Left renal pelvis (tissue), 4 donors: ENCODE measurements around the gene MROH2A. TPM values are rescaled to one million over a fixed set of nuclear protein-coding genes. Genes with fewer than 3 reads are reported as not detected.

Source experiments
- DNase-seq, 4 donors: peaks; one replicate each; pipeline ENCODE4 v3.0.0-alpha.2; 2013; ENCODE audit warnings: low read depth in 4 of 4, low spot score in 3 of 4
- polyA plus RNA-seq, 4 donors: library from polyadenylated mRNA; unstranded; fragments of 120-200 nt; gene quantifications; one replicate each; pipeline ENCODE4 v1.2.1, GENCODE V29; 2013; ENCODE audit not compliant: insufficient read length in 4 of 4

MROH2A gene
- polyA plus RNA-seq, 4 donors, result 0.13 to 0.40 (median 0.14) TPM; not detected in 1

DNA sequence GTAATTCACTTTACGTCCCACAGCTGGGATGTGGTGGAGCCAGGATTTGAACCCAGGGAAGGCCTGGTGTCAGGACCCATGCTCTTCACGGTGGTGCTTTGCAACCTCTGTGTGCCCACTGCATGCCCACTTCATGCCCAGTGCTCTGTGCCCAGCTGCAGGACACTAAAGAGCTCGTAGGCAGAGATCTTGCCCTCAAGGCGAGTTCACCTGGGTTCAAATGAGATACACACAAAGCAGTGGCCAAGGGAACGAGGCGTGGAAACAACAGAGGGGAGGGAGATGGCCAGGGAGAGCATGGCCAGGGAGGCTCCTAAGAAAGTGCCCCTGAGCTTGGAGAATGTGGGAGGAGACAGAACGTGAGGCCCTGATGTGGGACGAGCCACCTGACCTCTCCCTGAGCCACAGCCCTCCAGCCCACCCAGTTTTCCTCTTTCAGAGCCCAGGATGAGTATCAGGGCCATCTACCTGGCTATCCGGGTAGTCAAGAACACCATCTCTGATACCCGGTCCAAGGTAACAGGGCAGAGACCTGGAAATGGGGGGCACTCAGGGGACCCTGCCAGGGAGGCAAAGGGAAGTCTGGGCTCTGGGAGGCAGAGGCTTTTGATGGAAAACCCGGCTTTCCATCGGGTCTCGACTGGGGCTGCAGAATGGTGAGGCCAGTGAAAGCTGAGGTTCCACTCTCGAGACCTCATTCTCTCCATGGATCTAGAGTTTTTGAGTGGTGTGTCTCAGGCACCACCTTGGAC, 20.4 kb downstream of the MROH2A start:
- DNase-seq, result no peak

DNA sequence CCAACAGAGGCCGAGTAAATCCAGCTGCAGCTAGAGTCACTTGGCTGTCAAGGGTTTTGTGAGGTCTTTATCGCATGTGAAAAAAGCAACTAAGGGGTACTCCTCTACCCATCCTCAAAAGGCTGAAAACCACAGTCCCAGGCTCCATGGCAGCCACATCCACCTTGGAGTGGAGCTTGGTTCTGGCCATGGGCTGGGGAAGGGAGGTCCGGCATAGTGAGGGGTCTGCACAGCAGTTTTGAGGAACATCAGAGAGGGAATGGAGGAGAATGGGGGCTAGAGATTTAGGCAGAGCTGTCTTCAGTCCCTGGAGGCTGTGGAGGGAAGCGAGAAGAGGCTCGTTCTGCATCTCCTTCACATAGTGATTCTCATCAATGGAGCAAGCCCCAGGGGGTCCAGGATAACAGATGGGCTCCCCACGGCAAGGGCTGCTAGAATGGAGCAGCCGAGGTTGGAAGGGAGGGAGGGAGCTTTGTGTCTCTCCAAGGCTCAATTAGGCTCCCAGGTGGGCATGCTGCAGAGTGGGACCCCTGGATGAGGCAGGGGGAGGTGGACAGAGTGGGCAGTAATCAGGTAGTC, 21.0 kb downstream of the MROH2A start:
- no peak for DNase-seq

DNA sequence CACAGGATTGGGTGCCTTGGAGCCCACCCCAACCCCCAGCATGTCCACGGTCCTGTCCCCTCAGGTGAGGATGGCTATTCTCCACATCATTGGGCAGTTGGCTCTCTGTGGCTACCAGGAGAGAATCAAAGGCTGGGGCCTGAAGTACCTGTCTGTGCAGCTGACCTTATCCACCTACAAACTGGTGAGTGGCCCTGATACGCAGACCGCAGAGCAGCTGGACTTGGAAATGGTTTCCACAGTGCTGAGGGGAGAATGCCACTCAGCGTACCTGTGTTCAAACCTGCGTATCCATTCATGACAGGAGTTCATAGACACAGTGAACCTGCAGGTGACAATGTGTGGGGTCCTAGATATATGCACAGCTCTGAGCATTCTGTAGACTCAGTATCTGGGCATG, 21.6 kb downstream of the MROH2A start:
- DNase-seq, result no peak

DNA sequence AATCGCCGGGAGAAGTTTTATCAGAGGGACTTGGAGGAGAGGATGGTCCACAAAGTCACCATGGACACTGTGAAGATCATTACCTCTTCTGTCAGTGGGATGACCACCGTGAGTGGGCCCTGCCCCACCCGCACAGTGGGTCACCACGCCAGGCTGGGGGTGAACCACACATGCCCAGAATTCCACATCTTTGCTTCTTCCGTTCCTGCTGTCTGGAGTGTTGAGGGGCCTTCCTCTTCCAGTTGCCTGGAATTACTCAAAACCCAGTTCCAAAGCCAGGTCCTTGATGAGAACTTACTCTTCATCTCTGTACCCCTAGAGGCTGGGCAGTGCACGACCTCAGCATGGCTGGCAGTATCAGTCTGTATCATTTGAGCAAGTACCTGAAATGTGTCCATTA, 22.1 kb downstream of the MROH2A start:
- DNase-seq, result no peak

DNA sequence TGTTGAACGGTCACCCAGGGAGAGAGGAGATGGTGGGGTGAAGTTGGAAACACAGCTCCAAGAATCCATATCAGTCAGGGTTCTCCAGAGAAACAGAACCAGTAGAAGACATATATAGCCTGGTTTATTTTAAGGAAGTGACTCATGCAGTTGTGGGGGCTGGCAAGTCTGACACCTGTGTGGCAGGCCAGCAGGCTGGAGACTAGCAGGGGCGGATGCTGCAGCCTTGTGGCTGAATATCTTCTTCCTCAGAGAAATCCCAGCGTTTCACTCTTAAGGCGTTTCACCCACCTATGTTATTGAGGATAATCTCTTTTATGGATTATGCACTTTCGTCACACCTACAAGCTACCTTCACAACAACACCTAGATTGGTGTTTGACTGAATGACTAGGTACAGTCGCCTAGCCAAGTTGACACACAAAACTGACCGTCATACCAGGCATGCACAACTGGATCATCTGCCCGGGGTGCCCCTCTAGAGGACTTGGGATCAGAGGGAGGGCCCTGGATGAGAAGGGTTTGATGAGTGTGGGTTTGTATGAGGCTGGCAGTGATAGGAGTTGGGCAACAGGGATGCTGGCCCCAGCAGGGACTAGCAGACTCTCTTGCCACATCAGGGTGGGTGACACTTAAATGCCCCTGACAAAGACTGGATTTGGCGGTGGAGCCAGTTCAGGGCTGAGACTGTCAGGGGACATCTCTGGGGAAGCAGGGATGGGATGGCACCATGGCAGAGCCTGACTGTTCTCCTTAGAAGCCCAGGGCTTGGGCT, 23.4 kb downstream of the MROH2A start:
- DNase-seq, result no peak

DNA sequence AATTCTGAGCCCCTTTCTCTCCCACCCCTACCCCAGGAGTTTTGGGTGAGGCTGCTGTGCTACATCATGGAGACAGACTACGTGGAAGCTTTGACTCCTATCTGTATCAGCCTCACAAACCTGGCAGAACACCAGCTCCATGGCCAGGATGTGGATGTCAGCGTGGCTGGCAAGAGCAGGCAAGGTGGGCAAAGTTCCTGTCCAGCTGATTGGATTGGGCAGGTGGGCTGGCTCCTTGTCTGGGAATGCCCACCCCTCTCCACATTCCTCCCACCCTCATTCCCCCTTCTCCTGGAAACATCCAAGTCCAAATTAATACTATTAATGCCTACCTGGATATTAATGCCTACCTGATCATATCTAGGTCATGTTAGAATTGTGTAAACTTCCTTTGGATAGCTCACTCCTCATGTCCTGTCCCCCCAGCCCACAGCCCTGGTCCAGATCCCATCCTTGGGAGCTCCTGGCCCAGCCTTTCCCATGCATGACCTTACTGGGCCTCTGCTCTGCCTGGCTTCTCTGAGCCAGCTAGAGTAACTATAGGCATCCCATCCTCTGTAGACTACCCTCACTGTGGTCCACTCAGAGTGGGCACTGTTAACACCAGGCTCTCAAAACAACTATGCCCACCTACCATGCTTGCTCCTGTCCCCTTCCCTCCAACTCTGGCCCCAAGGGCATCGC, 24.1 kb downstream of the MROH2A start:
- DNase-seq, result no peak

DNA sequence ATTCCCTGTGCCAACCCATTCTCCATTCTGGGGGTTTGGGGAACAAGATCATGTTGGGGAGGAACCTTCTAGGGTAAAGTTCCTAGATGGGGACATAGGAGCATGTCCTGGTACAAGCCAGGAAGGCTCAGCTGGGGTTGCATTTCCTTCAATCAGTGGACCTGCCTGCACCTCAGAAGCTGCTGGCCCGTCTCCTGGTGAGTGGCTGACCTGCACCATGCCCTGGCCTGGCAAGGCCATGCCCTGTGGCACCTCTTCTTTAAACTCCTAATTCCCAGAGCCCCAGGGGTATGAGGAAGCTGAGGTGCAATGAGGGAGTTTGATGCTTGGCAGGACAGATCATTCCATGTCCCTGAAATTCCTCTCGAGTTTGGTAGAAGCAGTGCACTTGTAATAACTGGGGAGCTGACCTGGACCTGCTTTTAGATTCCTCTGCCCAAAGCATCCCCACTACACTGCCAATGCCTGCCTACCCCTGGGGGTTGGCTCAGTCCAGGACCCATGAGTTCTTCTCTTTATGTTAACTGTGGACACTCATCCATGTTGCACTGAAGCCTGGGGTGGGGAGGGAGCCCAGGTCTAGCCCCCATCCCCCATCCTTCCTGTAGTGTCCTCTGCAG, 25.3 kb downstream of the MROH2A start:
- no peak for DNase-seq

DNA sequence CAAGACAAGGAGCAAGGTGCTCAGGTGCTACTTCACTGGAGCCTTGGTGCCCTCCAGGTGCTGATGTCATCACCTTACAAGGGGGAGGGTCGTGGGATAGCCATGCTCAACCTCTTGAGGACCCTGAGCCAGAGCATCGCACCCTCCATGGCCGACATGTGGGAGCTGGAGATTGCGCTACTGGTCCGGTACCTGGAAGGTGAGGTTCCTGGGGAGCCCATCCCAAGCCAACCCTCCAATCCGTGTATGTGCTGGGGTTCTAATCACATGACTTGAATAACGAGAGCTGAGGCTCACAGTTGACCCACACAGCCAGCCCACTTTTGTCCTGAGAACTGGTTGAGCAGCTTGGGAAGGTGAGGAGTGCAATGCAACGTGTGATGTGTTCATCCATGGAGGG, 25.9 kb downstream of the MROH2A start:
- no peak for DNase-seq

DNA sequence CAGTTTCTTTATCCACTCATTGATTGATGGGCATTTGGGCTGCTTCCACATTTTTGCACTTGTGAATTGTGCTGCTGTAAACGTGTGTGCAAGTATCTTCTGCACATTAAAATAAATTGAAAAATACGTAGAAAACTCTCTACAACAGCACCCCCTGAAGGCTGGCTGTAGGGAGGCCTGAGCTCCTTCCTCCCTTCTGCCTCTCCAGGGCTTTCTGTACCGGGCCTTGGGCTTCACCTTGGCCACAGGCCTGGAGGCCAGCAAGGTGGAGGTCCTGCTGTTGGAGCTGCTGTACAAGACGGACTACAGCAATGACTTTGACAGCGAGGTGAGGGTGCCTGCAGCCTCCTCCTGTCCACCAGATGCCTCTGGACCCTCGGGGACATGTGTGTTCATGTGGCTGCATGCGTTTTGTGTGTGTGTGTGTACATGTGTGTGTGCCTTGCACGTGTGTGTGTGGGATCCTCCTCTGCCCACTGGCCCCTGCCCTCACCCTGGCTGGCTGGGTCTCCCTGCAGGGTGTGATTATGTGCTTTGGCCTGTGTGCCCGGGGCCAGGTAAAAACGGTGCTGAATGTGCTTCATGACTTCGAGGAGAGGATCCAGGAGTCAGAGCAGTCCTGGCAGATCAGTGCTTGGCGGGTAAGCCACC, 29.2 kb downstream of the MROH2A start:
- no peak for DNase-seq

DNA sequence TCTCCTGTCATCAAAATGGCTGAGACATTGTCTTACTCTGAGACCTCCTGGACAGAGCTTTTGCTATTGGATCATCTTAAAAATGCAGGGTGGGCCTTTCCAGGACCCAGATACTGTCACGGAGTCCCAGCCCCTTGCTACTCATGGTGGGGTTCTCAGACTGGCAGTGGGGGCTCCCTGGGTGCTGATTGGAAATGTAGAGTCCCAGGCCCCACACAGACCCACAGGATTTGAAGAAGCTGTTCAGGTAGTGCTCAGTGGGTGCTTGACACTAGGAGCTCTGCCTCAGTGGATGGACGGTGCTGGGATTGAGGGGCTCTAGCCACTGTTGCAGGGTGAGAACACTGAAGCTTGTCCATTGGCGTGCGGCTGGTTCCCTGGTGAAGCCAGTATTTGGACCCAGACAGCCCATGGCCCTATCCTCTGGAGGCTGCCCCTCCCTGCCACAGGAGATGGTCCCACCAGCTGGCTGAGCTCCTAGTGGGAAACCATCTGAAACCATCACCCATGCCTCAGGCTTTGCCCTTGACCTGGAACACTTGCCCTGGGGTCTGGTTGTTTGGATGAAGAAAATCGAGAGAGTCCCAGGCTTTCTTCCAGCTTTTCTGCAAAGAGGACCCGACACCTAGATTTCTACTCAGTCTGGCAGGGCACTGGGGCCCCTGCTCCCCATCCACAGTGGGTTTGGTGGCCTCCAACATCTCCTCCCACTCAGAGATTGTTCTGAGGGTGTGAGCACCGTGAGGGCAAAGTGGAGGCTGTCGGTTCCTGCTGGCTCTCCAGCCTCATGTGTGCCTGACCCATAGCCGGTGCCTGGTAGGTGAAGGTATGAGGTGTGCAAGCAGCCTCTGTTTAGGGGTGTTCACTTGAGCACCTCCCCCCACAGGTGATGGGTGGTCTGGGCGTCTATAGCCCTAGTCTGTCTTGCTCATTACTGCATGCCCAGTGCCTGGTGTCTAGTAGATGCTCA, 30.1 kb downstream of the MROH2A start:
- no peak for DNase-seq

DNA sequence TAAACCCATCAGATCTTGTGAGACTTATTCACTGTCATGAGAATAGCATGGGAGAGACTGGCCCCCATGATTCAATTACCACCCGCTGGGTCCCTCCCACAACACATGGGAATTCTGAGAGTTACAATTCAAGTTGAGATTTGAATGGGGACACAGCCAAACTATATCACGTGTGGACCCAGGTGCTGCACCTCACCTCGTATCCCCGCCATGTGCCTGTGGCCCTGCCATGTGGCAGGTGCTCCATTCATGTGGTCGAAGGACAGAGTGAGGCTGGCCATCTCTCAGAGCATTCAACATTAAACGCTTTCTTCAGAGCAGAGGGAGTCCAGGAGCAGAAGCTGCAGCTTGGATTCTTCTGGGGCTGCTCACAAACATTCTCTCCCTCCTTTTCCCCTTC, 32.3 kb downstream of the MROH2A start:
- DNase-seq, result no peak

DNA sequence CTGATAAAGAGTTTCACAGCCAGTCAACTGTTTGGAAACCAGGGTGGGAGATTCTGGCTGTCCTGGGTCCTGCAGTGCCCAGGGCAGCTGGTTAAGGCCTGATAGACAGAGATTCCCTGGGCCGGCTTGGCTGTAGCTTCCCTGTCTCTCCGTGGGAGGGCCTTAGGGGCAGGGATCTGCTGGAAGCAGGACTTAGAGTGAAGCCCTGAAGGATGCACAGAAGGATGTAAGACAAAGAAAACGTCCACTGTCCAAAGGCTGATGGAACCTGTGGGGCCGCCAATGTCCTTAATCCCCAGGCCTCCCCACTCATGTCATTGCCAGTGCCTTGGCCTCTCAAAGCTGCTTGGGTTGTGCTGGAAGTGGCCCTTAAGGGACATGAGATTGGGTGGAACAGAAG, 33.0 kb downstream of the MROH2A start:
- DNase-seq, result no peak

DNA sequence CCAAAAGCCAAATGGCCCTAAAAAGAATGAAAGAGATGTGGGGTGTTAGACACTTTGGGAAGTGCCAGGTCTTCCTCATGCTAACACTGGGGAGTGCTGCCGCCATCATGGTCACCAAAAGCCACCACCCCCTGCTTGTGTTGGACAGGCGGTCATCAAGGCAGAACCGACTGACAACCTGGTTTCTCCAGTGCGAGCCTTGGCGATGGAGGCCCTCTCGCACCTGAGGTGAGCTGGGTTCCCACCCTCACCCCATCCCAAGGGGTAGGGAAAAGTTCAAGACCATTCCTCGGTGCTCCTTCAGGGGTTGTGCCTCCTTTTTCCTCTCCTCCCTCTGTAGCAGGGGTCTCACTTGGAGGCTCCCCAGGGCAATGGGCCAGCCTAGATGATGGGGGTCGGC, 33.6 kb downstream of the MROH2A start:
- DNase-seq, result no peak

DNA sequence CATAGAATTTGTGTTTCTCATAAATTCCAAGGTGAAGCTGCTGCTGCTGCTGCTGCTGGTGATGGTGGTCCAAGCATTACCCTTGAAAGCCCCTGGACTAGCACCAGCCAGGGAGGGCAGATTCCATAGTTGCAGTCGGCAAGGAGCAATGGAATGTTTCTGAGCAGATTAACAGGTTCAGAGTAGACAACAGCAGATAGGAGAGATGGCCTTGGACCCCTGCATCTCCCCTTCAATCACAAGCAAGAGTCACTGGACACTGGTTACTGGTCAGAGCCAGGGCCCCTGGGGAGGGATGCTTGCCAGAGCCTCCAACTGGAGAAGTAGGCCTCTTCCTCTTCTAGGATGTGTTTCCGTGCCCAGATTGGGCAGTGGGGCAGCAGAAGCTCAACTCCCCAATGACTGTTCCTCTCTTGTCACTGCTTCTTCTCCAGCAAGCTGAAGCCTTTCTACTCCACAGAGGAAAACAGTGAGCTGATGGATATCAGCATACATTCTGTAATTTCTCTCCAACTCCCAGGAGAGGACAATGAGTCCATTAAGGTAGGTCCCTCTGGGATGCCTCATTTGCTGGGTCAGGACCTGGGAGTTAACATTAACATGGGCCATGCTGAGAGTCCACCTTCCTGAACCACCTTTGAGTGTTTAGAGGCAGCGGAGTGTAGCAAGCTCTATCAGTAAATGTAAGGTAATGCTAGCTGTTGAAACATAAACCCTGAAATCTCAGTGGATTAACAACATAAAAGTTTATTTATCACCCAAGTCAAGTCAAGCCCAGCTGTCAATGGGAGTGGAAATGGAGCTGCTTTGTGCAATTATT, 35.3 kb downstream of the MROH2A start:
- DNase-seq, result peak in 2 of 4 donors; percentile 26 to 57

DNA sequence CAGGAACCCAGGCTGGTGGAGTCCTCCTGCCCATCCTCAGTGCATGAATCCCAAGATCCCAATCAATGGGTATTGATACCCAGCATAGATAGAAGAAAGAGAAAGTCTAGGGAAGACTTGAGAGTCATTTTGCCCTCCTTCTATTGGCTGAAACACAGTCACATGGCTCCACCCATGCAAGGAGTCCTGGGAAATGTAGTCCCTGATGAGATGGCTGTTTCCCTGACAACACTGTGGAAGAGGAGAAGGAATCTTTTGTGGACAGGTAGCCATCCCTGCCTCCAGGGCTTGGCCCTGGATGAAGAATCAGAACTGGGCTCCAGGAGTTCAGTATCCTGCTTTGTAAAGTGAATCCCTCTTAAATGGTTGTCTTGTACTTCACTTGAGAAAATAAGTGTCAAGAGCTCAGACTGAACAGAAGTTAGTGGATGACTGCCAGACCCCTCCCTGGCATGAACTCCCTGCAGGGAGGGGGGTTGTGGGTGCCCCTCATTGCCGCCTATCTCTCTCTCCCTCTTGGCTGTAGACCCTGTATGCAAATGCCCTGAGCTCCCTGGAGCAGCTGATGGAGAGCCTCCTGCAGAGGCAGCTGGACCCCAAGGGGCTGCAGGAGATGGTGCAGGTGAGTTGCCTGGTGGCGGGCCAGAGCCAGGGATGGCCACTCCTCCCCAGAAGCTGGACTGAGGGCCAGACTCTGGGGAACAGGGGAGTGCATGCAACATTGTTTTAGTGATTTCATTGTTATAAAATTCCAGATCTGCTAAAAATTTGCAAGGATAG, 36.1 kb downstream of the MROH2A start:
- DNase-seq, result no peak

DNA sequence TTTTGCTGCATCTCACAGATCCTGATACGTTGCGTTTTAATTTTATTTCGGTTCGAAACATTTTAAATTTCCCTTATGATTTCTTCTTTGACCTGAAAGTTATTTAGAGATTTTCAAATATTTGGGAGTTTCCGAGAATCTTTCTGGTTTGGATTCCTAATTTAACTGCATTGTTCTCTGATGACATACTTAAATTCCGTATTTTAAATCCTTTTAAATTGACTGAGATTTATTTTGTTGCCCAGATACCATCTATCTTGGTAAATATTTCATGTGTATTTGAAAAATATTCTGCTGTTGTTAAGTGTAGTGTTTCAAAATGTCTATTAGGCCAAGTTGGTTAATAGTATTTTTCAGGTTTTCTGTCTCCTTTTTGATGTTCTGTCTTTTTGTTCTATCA, 37.7 kb downstream of the MROH2A start:
- no peak for DNase-seq

DNA sequence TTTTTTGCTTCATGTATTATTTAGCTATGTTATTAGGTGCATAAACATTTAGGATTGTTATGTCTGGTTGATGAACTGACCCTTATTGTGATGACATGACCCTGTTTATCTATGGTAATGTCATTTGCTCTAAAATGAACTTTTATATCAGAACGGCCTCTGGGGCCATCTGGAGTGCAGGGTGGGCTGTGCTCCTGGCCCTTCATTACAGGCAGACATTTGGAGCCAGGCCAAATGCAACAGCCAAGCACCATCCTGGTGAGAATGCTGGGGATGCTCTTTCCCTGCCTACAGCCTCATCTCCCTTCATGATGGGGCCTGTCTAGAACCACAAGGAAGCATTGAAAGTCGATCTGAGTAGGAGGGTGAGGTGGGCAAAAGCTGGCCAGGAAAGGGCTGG, 38.2 kb downstream of the MROH2A start:
- no peak for DNase-seq

DNA sequence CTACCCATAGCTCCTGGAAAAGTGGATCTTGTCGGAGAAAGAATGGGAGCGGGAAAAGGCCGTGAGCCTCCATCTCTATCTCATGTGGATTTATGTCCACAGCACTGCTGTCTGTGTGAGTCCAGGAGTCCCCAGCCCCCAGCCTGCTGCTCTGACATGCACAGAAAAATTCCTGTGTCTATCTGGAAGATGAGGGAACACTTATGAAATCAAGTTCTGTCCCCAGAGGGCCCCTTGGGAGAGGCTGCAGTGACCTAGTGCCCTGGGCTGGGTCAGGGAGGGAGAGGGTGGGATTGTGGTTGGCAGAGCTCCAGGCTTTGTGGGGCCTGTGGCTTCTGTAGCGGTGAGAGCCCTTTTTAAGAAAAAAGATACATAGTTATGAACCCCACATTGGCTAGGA, 38.6 kb downstream of the MROH2A start:
- DNase-seq, result no peak
